Stimulated activated CD8-positive, alpha-beta memory T cell treated with anti-CD3 and anti-CD28 coated beads, Interleukin-7, amount 100 ng/mL, for 1 hour (primary cell): ENCODE measurements around the gene DNAH14.
"Not testable (repeated sequence)": the region's sequence is repeated elsewhere in the genome, so short reads cannot be mapped to it uniquely, and the experiment has no call there.

Experiments used
- DNase-seq, 2 donors: peaks; one replicate each; pipeline ENCODE4 v3.0.0-alpha.2; 2020; ENCODE audit warnings: low read depth in 2 of 2

DNAH14 gene

GRCh38 chr1:225147791-225148190 lies 218.3 kb downstream of the DNAH14 start:
- not testable (repeated sequence) for DNase-seq

DNA sequence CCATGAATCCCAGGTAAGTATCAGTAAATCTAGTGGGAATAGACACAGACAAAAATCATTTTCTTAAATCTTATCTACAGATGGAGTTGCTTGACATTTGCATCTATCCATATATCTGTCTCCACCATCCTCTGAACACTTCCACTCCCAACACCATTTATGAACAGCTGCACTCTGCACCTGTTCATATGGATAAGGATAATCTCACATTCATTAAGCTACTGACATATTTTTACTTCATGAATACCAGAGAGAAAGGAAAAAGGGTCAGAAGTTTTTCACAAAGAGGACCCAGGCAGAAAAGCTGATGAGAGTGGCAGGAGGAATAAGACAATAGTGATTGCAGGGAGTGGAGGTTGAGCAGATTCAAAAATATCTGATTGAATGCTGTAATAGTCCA lies 222.6 kb downstream of the DNAH14 start:
- no peak for DNase-seq

GRCh38 chr1:225155555-225155954 lies 226.1 kb downstream of the DNAH14 start:
- no peak for DNase-seq

DNA sequence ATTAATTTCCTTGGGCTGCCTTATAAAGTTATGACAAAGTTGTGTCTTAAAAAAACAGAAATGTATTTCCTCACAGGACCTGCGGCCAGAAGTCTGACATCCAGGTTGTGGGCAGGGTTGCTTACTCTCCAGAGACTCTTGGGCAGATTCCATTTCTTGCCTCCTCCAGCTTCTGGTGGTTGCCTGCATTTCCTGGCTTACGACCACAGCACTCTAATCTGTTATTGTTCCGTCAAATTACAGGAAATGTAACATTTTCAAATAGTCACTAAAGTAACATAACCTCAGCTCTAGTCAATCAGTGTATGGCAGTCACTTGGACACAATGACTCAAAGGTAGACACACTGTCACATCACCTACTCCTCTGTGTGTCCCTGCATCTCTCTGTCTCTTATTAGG lies 226.8 kb downstream of the DNAH14 start:
- no peak for DNase-seq

GRCh38 chr1:225158291-225158690 lies 228.8 kb downstream of the DNAH14 start:
- DNase-seq, result no peak

DNA sequence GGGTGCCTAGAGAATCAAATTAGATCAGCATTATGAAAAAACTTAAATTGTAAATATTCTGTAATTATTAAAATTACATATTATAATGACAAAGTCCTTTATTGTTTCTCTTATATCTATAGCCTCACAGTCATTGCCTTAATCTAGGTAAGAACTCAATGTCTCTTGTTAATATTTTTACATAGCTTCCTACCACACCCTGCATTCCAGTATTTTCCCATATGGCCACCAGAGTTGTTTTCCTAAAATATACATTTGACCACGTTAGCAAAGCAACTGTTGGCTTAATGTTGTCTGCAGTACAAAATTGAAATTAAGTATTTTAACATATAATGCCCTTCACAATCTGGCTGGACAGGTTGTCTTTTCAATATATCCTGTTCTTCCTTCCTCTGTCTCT lies 230.3 kb downstream of the DNAH14 start:
- DNase-seq, result no peak

GRCh38 chr1:225177409-225177808 lies 247.9 kb downstream of the DNAH14 start:
- DNase-seq, result not testable (repeated sequence)

DNA sequence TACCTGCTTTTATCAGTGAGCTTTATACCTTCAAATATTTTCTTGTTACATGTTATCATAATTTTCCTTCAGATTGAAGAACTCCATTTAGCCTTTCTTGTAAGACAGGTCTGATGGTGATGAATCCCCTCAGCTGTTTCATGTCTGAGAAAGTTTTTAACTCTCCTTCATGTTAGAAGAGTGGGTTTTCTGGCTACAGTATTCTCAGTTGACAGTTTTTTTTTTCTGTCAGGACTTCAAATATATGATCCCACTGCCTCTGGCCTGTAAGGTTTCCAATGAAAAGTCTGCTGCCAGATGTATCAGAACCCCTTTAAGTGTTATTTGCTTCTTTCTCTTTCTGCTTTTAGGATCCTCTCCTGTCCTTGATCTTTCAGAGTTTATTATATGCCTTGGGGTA lies 250.2 kb downstream of the DNAH14 start:
- no peak for DNase-seq

- no peak for DNase-seq
Measured at GRCh38 chr1:225182716-225183115, 253.2 kb downstream of the DNAH14 start.

DNA sequence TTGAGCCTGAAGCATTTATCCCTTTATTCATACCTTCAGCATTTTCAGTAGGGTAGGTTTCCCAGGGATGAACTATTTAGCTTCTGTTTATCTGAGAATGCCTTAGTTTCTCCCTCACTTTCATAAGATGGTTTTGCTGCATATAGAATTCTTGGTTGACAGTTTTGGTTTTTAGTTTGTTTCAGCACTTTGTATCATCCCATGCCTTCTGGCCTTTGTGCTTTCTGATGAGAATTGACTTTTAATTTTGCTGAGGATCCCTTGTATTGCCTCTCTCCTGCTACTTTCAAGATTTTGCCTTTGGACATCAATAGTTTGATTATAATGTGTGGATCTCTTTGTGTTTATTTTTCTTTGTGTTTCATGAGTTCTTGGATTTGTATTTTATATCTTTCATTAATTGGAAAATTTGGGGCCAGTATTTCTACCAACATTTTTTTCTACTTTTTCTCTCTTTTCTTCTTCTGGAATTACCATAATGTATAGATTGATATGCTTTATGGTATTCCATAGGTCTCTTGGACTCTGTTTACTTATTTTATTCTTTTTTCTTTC lies 261.8 kb downstream of the DNAH14 start:
- no peak for DNase-seq

DNA sequence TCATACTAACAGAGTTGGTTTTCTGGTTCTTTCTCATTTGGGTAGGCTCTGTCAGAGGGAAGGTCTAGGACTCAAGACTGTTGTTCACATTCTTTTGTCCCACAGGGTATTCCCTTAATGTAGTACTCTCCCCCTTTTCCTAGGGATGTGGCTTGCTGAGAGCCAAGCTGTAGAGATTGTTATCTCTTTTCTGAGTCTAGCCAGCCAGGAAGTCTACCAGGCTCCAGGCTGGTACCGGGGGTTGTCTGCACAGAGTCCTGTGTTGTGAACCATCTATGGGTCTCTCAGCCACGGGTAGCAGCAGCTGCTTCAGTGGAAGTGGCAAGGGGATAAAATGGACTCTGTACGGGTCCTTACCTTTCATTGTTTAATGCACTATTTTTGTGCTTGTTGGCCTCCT lies 272.0 kb downstream of the DNAH14 start:
- no peak for DNase-seq

- DNase-seq, result no peak
Measured at GRCh38 chr1:225207791-225208190, 278.3 kb downstream of the DNAH14 start.

- no peak for DNase-seq
Measured at GRCh38 chr1:225209153-225209552, 279.7 kb downstream of the DNAH14 start.

DNA sequence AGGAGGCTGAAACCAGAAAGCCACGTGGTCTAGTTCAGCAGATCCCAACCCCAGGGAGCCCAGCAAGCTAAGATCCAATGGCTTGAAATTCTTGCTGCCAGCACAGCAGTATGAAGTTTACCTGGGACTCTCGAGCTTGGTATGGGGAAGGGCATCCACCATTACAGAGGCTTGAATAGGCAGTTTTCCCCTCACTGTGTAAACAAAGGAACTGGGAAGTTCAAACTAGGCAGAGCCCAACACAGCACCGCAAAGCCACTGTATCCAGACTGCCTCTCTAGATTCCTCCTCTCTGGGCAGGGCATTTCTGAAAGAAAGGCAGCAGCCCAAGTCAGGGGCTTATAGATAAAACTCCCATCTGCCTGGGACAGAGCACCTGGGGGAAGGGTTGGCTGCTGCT lies 280.7 kb downstream of the DNAH14 start:
- DNase-seq, result not testable (repeated sequence)

DNA sequence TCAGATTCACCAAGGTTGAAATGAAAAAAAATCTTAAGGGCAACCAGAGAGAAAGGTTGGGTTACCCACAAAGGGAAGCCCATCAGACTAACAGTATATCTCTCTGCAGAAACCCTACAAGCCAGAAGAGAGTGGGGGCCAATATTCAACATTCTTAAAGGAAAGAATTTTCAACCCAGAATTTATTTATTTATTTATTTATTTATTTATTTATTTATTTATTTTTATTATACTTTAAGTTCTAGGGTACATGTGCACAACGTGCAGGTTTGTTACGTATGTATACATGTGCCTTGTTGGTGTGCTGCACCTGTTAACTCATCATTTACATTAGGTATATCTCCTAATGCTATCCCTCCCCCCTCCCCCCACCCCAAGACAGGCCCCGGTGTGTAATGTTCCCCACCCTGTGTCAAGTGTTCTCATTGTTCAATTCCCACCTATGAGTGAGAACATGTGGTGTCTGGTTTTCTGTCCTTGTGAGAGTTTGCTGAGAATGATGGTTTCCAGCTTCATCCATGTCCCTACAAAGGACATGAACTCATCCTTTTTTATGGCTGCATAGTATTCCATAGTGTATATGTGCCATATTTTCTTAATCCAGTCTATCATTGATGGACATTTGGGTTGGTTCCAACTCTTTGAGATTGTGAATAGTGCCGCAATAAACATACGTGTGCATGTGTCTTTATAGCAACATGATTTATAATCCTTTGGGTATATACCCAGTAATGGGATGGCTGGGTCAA lies 282.4 kb downstream of the DNAH14 start:
- DNase-seq, result not testable (repeated sequence)

DNA sequence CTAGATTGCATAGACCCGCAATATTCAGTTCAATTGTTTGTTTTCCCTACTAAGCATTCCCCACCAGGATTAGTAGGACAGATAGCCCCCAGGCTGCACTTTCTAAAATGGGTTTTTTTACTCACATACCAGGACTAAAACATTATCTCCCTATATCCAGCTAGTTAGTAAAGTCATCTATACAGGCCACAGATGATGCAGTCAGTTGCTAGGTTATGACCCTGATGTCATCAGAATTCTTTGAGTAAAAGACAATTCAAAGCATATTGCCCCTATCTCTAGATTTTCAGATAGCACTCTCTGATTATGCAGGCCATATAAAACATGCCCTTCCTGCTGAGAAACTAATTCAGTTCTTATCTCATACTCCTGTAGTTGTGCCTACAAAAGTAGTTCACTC lies 294.8 kb downstream of the DNAH14 start:
- no peak for DNase-seq

DNA sequence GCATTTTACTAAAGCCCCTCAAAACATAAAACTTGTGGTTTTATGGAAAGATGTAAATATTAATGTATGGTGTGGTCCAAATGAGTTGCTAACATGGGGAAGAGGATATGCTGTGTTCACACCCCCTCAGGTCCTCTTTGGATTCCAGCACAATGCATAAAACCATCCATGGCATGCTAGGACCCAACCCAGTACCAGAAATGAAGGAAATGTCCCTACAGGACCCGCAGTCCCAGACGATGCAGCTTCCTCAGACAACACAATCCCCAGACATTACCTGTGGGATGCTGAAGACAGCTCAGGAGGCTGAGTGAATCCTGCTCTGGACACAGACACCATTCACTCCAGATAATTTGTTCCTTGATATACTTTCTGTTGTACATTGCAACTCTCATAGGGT lies 296.2 kb downstream of the DNAH14 start:
- DNase-seq, result no peak

GRCh38 chr1:225228871-225229303 lies 299.4 kb downstream of the DNAH14 start:
- no peak for DNase-seq

DNA sequence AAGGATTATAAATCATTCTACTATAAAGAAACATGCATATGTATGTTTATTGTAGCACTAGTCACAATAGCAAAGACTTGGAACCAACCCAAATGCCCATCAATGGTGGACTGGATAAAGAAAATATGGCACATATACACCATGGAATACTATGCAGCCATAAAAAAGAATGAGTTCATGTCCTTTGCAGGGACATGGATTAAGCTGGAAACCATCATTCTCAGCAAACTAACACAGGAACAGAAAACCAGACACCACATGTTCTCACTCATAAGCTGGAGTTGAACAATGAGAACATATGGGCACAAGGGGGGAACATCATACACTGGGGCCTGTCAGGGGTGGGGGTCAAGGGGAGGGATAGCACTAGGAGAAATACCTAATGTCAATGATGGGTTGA lies 300.0 kb downstream of the DNAH14 start:
- not testable (repeated sequence) for DNase-seq

DNA sequence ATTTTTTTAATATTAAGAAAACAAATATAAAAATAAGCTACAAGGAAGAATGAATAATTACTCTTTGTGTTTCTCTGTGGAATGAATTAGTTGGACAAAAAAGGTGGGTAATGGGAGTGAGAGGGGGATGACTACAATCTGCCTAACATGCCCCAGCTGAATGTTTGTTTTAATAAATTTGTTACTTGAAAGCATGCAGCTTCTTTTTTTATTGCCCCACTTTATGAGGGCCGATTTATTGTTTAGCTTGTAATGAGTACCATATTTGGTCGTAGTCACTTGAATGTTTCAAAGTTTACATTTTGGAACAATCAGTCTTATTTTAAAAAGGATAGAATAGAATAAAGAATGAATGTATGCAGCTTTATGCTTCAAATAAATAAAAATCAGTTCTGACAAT lies 301.0 kb downstream of the DNAH14 start:
- DNase-seq, result no peak

GRCh38 chr1:225232930-225233329 lies 303.5 kb downstream of the DNAH14 start:
- DNase-seq, result not testable (repeated sequence)

GRCh38 chr1:225242611-225243010 lies 313.1 kb downstream of the DNAH14 start:
- DNase-seq, result no peak

- DNase-seq, result no peak
Measured at GRCh38 chr1:225250432-225250831, 321.0 kb downstream of the DNAH14 start.

DNA sequence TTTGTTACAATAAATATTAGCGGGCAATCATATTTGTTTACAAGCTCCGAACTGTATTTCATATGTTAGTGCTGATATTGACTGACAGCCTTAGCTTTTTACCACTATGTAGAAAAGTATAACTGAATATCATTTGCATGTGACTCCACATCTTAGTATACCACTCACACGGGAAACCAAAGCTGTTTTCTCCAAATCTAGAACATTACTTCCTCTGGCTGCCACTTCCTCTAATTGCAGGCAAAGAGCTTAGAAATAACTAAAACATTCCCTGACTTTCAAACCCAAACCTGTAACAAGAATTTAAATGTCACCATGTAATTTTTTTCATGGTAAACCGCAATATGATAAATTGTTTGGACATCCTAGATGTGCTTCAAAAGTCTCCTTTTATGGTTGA lies 323.7 kb downstream of the DNAH14 start:
- DNase-seq, result no peak
